DMS79 (cell line): ENCODE results near the gene FGF2.
"Not testable (repeated sequence)": the region's sequence is repeated elsewhere in the genome, so short reads cannot be mapped to it uniquely, and the experiment has no call there.

Experiments
- DNase-seq: peaks from one replicate; lab custom pipeline; 2025; lab: John Stamatoyannopoulos, UW

The FGF2 gene

DNA sequence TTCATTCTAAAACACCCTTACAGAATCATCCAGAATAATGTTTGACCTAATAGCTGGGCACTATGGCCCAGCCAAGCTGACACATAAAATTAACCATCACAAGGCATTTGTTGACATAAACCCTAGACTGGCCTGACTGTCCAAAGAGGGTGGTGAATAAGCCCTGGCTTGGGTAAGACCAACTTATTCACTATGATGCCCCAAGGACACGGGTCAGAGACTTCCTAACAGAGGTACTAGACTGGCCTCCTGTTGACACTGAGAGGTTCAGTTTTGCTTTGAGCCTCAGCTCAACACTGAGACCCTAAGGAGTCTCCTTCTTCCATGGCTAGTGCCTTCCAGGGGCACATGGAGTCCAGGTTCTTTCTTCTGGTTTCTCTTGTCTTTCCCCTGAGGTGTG, 21.3 kb downstream of the FGF2 start:
- no peak for DNase-seq

DNA sequence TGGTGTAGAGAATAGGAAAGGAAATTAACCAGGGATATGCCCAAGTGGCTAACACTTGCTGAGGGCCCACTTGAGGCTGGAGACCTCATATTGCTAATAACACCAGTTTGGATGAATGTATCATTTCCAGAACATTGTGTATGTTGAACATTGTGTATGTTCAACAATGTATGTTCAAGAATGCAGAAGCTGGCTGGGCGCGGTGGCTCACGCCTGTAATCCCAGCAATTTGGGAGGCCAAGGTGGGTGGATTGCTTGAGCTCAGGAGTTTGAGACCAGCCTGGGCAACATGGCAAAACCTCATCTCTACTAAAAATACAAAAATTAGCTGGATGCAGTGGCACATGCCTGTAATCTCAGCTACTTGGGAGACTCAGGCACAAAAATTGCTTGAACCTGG, 23.2 kb downstream of the FGF2 start:
- DNase-seq: not testable (repeated sequence)

DNA sequence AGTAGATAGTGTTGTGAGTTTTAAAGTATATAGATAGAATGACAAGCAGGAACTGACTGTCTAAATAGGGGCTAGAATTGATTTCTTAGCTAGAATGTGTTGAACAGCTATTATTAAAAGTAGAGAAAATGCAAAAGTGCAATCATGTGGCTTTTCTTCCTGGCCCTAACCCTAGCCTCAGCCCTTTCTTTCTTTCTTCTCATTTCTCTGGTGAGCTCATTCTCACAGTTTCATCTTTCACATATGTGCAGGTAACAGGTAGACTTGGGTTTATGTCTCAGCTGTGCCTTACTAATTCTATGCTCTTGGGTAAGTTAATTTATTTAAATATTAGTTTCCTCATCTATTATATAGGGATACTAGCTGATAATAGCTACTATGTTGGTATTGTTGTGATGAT, 24.9 kb downstream of the FGF2 start:
- DNase-seq: no peak

DNA sequence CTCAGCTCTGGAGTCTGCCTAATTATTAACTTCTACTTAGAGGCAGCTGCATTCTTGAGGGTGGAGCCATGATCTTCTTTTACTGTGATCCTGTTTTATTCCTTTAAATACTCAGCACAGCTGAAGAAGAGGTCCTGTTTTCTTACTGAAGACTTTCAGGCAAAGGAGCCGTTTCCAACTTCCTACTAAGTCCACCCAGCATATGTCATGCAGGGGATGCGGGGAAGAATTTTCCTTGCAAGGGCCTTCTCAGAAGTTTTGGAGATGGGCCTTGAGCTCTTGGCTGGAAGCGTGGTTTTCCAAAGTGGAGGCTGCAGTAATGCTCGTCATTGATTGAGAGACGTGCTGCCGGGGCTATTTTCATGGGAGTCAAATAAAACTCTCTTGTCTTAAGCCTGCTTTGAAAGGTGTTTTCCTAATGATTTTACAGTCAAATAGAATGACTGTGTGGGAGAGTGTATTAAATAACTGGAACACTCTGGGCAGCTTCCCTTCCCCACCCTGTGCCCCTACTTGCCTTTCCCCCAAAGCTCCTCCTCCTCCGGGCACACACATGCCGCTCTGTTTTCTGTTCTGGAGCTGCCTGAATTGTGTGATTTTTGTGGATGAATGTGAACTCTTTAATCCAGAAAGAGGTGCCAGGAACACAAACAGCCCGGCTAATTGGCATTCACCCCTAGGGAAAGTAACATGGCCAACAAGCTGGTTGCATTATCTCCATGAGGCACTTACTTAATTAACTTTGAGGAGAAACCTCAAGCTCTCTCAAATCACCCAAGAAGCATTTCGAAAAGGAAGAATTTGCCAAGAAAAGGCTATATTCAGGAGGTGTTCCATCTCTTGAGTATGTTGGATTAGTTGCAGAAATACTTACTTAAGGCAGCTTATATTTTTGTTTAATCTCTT, 28.1 kb downstream of the FGF2 start:
- no peak for DNase-seq

DNA sequence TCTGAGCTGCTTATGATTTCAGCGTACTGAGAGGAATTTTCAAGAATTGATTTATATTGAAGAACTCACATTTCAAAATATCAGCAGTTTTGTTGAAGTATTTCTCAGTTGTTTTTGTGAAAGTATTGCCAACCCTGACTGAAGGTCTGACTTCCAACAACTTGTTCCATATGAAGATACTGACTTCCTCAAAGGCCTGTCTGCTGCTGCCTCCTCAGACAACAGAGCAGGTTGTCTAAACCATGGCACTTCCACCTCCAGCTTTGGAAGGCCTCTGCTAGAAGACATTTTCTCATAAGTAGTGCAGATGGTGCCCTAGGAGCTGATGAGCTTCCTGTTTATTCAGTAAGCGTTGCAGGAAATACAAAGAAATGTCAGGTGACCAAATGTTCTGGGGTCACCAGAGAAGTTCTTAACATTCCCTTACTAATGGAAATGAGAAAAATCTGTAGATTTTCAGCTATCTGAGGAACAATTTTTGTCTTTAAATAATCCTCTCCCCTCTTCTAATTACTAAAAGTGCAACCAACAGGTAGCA, 28.8 kb downstream of the FGF2 start:
- no peak for DNase-seq

DNA sequence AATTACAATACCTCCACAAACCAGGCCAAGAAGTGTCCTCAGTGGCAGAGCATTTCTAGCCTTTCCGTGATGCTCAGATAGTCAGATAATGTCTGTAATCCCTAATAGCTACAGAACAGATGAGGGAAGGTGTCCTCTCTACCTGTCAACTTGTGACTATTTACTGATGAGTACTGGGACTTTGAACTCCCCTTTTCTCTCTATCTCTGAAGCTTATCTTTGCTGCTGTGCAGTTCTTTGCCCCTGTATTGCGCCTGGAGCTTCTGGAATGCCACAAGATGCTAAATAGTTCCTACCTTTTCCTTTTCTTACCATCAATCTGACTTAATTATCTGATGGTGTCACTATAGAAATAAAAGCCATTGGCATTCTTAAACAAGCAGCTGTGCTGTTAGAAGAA, 30.5 kb downstream of the FGF2 start:
- DNase-seq: no peak

DNA sequence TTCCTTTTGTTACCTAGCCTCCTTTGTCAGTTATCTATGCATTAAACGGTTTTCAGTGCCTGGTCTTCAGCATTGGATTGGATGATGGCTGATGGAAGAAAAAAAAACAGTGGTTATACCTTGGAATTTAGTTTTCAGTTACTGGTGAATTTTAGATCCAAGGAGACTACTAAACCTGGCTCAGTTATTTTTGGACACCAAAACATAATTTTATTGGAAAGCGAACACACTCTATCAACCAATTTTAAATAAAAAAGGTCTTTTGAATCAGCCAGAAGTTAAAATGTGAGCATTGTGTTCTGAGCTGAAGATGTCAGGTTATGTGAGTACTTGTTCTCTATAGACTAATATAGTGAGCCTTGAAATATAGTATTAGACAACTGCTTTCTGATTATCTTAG, 32.1 kb downstream of the FGF2 start:
- no peak for DNase-seq

DNA sequence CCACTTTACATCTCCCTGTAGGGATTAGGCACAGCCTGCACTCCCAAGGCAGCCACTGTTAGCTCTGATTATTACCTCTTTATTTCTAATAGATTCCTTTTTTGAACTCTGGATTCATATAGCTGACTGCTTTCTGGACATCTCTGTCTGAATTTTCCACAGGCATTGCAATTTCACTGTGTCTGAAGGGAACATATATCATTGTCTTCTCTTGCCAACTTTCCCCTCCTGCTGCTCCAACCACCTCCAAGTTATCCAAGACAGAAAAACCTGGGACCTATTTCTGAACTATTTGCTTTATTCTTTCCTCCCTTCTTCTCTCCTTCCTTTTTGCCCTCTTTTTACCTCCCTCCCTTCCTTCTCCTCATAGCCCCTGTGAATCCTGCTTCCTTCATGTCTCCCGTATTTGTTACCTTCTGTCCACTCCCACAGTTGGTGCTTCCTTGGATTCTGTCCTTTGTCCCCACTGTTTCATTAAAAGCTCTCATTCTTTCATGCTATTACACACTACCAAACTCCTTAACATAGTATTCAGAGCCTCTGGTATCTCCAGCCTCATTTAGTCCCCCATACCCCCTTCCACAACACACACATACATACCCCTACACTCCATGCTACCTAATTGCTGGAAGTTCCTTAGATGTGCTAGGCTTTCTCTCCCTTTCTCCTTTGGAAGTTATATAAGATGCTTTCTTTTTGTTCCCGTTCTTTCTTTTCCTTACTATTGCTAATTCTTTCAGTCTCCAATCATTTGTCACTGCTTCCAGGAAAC, 34.7 kb downstream of the FGF2 start:
- DNase-seq: no peak

DNA sequence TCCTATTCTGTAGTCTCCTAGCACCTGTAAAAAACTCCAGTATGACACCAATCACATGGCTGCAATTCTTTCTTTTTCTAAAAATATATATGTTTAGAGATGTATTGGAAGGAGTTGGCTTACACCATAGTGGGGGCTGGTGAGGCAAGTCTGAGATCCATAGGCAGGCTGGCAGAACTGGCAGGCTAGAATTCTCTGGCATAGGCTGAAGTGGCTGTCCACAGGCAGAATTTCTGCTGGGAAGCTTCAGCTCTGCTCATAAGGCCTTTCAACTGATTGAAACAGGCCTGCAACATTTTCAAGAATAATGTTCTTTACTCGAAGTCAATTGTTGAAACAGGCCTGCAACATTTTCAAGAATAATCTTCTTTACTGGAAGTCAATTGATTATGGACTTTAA, 37.0 kb downstream of the FGF2 start:
- no peak for DNase-seq

DNA sequence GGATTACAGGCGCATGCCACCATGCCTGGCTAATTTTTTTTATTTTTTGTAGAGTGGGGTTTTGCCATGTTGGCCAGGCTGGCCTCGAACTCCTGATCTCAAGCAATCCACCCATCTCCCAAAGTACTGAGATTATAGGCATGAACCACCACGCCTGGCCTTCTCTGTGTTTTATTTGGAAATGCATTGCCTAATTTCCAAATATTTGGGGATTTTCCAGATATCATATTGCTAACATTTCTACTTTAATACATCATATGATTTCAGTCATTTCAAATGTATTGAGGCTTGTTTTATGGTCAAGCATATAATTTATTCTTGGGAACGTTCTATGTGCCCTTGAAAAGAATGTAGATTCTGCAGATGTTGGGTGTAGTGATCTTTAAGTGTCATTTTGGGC, 38.8 kb downstream of the FGF2 start:
- no peak for DNase-seq

DNA sequence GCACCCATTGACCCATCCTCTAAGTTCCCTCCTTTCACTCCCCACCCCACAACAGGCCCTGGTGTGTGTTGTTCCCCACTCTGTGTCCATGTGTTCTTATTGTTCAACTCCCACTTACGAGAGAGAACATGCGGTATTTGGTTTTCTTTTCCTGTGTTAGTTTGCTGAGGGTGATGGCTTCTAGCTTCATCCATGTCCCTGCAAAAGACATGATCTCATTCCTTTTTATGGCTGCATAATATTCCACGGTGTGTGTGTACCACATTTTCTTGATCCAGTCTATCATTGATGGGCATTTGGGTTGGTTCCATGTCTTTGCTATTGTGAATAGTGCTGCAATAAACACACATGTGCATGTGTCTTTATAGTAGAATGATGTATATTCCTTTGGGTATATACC, 41.6 kb downstream of the FGF2 start:
- not testable (repeated sequence) for DNase-seq

DNA sequence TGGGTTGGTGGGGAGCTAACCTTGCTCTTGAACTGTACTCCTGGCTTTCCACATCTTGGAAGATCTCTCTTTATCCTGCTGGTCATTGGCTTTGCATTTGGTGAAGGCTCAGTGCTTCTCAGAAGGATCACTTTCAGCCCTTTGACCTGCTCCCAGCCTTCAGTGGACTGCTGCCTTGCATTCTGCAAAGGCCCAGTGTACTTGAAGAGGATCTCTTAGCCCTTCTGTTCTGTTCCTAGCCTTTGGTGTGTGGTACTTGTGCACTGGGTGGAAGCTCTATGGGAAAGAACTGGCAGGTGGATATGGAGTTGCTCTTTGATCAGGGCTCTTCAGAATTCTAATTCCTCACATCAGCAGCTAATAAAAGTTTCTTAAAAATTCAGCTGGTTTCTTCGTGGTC, 46.5 kb downstream of the FGF2 start:
- DNase-seq: no peak

DNA sequence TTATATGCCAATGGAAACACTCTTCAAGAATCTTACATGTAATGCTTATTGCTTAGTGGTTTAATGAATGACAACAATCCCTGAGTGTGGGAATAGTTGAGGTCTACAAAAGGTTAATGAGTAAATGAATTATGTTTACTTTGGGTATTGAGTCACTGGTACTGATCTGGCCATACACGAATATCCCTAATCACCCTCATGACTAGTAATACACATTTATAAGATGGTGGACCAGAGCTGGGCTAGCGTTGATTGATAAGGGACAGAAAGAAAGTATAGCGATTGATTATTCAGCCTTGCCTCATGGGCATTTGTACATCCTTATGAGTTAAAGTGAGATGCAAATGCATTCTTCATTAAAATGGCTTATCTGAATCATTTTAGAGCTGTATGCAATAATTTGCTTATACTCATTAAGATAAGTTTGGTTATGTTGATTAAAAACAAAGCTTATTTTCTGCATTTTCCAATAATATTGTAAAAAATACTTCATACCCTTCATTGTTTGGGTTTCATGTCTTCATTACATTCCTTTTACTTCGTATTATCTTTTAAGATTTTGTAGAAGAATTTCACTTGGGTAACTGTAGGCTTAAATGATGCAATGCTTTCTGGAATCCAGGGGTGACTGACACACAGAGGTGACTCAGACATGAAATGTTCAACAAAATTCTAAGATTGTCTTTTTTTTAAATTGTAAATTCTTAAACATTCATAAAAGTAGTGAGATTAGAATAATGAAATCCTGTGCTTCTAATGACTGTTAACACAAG, 47.4 kb downstream of the FGF2 start:
- DNase-seq: no peak

DNA sequence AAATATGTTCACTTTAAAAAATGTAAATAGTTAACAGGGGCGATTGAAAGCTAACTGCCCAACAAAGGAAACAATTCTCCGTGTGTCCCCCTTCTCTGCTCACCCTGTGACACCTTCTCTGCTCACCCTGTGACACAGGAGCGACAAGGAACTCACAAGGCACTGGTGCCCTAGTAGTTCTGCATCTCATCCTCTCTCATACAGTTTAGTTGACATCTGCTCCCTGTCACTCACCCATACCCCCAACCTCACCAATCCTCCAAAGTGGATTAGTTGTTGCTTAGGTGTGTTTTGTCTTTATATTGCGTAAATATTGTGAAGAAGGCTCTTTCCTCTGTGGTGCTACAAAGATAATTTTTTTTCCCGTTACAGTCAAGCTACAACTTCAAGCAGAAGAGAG, 49.3 kb downstream of the FGF2 start:
- DNase-seq: no peak

DNA sequence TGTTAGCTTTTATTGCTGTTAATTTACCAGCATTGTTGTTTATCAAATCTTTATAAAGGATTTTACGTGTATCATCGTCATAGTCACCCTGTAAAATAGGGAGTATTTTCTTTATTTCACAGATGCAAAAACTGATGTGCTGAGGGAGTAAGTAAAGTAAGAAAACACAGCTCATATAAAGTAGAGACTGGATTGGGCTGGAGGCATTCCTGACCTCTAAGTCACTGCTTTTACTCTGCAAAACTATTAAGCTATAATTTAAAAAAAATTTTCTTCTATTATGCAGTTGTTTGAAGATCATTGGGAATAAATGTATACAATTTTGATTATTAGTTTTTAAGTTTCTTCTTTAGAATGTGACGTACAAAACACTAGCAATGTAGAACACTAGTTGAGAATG, 49.8 kb downstream of the FGF2 start:
- DNase-seq: no peak

DNA sequence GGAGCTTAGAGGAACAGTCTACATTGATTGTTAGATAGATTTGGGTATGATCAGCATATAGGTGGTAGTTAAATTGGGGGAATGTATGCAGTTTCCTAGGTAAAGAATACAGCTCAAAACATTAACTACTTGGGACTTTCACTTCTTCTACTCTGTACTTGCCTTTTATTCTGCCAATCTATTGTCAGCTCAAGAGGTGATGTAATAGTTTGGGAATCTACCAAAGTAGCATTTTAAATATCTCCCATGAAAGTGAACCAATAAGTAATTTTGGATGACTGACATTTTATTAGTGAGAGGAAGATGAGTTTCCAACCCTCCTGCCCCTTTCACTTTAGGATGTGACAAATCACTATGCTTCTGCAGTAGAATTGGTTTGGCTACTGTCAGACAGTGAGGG, 52.4 kb downstream of the FGF2 start:
- no peak for DNase-seq

DNA sequence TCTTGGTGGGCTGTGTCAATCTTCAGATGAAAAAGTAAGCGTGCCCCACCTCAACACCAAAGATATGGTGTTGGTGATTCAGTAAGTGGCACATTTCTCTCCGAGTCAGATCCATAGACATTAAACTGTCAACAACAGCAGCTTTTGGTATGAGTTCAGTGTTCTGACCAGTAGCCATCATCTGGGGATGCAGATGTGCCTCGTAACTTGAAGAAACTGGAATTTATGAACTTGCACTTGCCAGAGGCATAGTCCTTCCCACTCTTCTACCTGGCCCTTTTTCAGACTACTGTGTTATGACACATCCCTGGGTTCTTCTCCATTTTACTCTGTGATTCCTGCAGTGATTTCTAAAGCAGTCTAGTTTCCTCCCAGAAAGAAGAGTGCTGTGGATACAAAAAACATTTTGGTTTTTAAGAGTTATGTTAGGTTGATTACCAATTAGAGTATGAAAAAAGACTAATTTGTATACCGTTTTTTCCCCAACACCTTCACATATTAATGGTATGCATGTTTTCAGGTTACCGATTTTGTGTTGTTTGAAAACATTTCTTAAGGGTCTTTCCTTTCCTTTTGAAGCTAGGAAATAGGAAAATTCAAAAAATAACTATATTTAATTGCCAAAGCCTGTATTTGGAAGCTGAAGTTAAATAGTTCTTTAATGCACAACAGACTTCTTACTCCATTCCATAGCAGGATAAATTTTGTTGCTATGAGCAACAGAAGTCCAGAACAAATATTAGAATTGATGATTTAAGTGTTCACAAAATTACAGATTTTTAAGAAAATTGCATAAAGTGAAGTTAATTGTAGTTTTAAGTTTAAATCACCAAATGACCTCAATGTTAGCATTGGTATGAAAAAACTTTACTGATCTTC, 56.5 kb downstream of the FGF2 start:
- no peak for DNase-seq

DNA sequence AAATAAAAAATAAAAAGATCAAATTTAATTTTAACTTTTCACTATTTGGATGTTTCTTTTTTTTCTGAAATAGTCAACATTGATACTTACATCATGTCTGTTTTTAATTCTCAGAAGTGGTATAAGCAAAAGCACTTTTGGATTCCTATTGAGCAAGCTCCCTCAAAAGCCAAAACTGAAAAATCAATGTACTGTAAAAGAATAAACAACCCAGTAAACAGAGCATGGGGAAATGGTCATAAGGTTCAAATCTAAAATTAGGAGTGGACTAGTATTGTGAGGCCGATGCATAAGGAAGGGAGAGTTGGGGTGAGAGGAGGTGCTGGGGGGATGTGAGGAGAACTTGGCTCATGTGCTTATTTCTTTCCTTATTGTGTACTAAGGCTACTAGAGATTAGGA, 57.9 kb downstream of the FGF2 start:
- no peak for DNase-seq

DNA sequence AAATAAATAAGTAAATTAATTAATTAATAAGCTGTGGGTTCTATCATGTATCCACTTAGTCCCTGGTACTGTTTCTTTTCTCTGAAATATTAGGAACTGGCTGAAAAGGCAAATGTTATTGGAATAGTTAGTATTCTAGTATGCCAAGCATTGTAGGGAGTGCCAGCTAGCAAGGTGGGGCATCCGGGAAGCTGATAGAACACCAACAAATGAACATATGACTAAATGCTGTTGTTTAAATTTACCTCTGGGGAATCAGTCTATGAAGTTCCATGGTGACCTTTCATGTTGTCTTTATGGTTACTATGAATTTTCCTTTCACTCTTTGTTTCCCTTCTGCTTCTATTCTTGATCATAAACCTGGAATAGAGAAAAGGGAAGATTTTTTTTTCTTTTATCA, 63.1 kb downstream of the FGF2 start:
- no peak for DNase-seq

DNA sequence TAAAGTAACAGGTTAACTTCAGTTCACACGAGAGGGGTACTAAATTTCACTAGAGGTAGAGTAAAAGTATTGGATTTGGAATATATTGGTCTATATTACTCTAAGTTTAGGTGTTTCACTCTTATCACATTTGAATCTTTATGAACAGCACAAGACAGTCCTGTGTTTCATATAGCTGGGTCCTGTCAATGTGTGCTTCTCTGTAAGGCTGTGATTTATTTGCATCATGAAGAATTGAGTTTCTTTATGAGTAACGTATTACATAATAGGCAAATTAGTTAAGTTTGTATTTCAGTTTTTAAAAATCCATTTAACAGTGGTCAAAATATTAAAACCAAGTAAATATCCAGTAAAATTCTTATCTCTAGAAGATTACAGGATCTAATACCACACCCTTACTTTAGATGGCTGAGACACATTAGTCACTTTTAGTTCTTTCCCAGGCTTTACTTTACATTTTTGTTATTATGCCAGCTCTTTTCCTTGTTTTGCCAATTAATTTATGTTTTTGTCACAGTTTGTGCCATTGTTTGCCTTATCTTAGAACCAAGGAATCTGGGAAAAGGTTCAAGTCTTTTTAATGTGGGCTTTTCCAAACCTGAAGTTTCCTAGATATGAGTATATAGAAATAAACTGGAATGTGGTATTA, 63.6 kb downstream of the FGF2 start:
- DNase-seq: no peak

DNA sequence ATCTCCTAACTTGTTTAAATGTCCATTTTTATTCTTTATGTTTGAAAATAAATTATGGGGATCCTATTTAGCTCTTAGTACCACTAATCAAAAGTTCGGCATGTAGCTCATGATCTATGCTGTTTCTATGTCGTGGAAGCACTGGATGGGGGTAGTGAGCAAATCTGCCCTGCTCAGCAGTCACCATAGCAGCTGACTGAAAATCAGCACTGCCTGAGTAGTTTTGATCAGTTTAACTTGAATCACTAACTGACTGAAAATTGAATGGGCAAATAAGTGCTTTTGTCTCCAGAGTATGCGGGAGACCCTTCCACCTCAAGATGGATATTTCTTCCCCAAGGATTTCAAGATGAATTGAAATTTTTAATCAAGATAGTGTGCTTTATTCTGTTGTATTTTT, 68.2 kb downstream of the FGF2 start:
- DNase-seq: no peak
